ENCODE results near the gene NRCAM. TPM values are rescaled to one million over a fixed set of nuclear protein-coding genes. Genes with fewer than 3 reads are reported as not detected.

Gene NRCAM
- total and polyA plus RNA-seq, 2 experiments from 2014 or later = 0.76 to 3.9 TPM

DNA sequence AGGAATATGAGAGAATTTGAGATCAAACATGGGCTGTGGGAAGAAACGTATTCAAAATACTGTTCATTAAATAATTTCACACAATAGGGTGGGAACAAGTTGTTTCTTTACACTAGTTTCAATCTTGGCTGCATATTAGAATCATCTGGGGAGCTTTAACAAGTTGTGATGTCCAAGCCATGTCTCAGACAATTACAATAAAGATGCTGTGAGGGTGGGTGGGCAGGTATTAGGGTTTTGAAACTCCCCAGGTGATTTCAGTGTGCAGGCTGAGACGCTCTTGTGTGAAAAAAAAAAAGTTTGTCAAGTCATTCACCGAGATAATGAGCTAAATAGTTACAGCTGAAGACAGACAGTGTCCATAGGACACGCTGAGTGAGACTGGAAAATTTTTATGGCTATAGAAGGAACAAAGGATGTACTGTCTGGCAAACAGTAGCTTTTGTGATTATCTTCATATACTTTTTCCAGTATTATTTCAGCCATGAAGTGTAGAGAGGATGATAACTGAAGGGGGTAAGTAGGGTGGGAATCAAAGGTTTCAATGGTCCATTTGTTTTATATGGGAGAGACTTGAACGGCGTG lies 313.5 kb downstream of the NRCAM start:
- no peak overlapping the region for H3K27ac ChIP-seq
- no peak overlapping the region for H3K4me3 ChIP-seq
- no peaks in the 10 kb centered on the region for H3K36me3 ChIP-seq
- no peak for DNase-seq (ENCODE audit: low read depth in 1 of 2, low spot score in 1 of 2)
- H3K9me3 ChIP-seq (ENCODE audit: low read depth) = no peaks in the 10 kb centered on the region
- no peaks in the 10 kb centered on the region for H3K27me3 ChIP-seq
- no peak for TF ChIP-seq CTCF (IDR thresholded peaks at IDR 0.05; ENCODE audit: low read depth, low read length)
- no peaks in the 10 kb centered on the region for H3K4me1 ChIP-seq (ENCODE audit: low read depth)

DNA sequence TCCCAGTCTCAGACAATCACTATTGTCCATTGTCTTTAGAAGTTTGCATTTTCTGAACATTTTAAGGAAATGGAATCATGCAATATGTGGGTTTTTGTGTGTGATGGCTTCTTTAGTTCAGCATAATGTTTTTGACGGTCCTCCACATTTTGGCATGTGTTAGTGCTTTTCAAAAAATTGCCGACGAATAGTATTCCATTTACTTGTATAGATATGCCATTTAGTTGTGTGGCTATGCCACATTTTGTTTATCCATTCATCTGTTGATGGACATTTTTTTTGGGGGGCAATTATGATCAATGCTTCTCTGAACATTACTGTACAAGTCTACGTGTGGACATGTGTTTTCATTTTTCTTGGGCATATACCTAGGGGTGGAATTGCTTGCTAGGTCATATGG lies 314.1 kb downstream of the NRCAM start:
- H3K36me3 ChIP-seq = no peaks in the 10 kb centered on the region
- DNase-seq (ENCODE audit: low read depth in 1 of 2, low spot score in 1 of 2) = no peak
- no peaks in the 10 kb centered on the region for H3K4me1 ChIP-seq (ENCODE audit: low read depth)
- H3K4me3 ChIP-seq = no peak overlapping the region
- no peak for TF ChIP-seq CTCF (IDR thresholded peaks at IDR 0.05; ENCODE audit: low read depth, low read length)
- no peak overlapping the region for H3K27ac ChIP-seq
- H3K9me3 ChIP-seq (ENCODE audit: low read depth) = no peaks in the 10 kb centered on the region
- H3K27me3 ChIP-seq = no peaks in the 10 kb centered on the region

DNA sequence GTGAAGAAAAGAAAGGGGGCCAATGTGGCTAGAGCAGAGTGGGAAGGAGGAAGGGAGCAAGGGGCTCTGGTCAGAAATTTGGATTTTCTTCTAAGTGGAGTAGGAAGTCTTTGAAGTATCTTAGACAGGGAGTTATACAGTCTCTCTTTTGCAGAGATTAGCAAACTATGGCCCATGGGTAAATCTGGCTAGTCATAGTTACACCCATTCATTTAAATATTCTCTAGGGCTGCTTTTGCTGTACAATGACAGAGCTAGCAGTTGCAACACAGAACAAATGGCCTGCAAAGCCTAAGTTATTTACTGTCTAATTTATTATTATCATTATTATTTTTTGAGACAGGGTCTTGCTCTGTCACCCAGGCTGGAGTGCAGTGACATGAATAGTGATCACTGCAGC lies 315.6 kb downstream of the NRCAM start:
- Histone ChIP-seq H3K27me3 (no peaks in the 10 kb centered on the region), H3K27ac (no peak overlapping the region), H3K4me1 (ENCODE audit: low read depth) (no peaks in the 10 kb centered on the region), H3K36me3 (no peaks in the 10 kb centered on the region), H3K4me3 (no peak overlapping the region), H3K9me3 (ENCODE audit: low read depth) (no peaks in the 10 kb centered on the region)
- no peak for DNase-seq (ENCODE audit: low read depth in 1 of 2, low spot score in 1 of 2)
- TF ChIP-seq CTCF (IDR thresholded peaks at IDR 0.05; ENCODE audit: low read depth, low read length) = no peak

- no peaks in the 10 kb centered on the region for H3K9me3 ChIP-seq (ENCODE audit: low read depth)
- no peak for TF ChIP-seq CTCF (IDR thresholded peaks at IDR 0.05; ENCODE audit: low read depth, low read length)
- H3K27me3 ChIP-seq = no peaks in the 10 kb centered on the region
- DNase-seq (ENCODE audit: low read depth in 1 of 2, low spot score in 1 of 2) = no peak
- no peak overlapping the region for H3K27ac ChIP-seq
- H3K4me3 ChIP-seq = no peak overlapping the region
- H3K4me1 ChIP-seq (ENCODE audit: low read depth) = no peaks in the 10 kb centered on the region
- no peaks in the 10 kb centered on the region for H3K36me3 ChIP-seq
Observed at GRCh38 chr7:108138911-108139310, 317.3 kb downstream of the NRCAM start.

- DNase-seq (ENCODE audit: low read depth in 1 of 2, low spot score in 1 of 2) = no peak
- Histone ChIP-seq H3K4me3 (no peak overlapping the region), H3K36me3 (no peaks in the 10 kb centered on the region), H3K27ac (no peak overlapping the region), H3K9me3 (ENCODE audit: low read depth) (no peaks in the 10 kb centered on the region), H3K27me3 (no peaks in the 10 kb centered on the region), H3K4me1 (ENCODE audit: low read depth) (no peaks in the 10 kb centered on the region)
- TF ChIP-seq CTCF (IDR thresholded peaks at IDR 0.05; ENCODE audit: low read depth, low read length) = no peak
Observed at GRCh38 chr7:108137993-108138392, 318.2 kb downstream of the NRCAM start.

DNA sequence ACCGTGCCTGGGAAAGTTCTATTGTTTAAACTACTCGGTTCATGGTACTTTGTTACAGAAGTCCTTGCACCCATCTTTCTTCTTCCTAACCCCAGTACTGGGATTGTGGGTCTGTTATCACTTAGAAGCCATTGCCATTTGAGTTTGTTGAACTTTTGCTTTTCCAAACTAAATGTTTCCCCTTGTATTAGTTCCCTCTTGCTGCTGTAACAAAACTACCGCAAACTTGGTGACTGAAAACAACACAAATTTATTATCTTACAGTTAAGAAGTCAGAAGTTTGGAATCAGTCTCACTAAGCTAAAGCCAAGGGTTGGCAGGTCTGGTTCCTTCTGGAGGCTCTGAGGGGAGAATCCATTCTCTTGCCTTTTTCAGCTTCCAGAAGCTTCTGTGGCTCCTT lies 319.2 kb downstream of the NRCAM start:
- no peak for DNase-seq (ENCODE audit: low read depth in 1 of 2, low spot score in 1 of 2)
- H3K36me3 ChIP-seq = no peaks in the 10 kb centered on the region
- no peaks in the 10 kb centered on the region for H3K27me3 ChIP-seq
- no peak for TF ChIP-seq CTCF (IDR thresholded peaks at IDR 0.05; ENCODE audit: low read depth, low read length)
- no peak overlapping the region for H3K4me3 ChIP-seq
- no peaks in the 10 kb centered on the region for H3K9me3 ChIP-seq (ENCODE audit: low read depth)
- no peak overlapping the region for H3K27ac ChIP-seq
- no peaks in the 10 kb centered on the region for H3K4me1 ChIP-seq (ENCODE audit: low read depth)

Measured in cardiac muscle cell (in vitro differentiated cells and primary cell).